Loucy (cell line): Measurements from ENCODE around the gene NMUR1.

Experiments
- CTCF ChIP-seq: fragments of 200-600 bp; sonication (generic); conservative IDR thresholded peaks from 2 replicates; pipeline ENCODE4 v1.5.1; 2014; ENCODE audit warnings: mild to moderate bottlenecking, antibody characterized with exemption, low read length
- EZH2phosphoT487 ChIP-seq: fragments of 200-600 bp; IDR thresholded peaks from 2 replicates; pipeline ENCODE4 v1.6.1; 2018; ENCODE audit warnings: antibody characterized with exemption, mild to moderate bottlenecking, moderate library complexity, borderline replicate concordance

GRCh38 chr2:231554748-231555545 is 24.7 kb upstream of the NMUR1 start:
- TF ChIP-seq CTCF, result no peak
- TF ChIP-seq EZH2phosphoT487, result no peak
